Adrenal gland (tissue), 12 donors: ENCODE measurements around the gene PTPDC1. TPM values are rescaled to one million over a fixed set of nuclear protein-coding genes. Genes with fewer than 3 reads are reported as not detected.
A peak's percentile ranks its signal among the peaks of the same experiment; 100 is the strongest.
"Not testable (repeated sequence)": the region's sequence is repeated elsewhere in the genome, so short reads cannot be mapped to it uniquely, and the experiment has no call there.

ENCODE experiments used
- DNase-seq, 7 donors: peaks; one replicate each; pipeline ENCODE4 v3.0.0-alpha.2; 2019 to 2020
- H3K27ac ChIP-seq, 5 donors: fragments of 200-600 bp; sonication (generic) in 4 of 5; 1 replicate in 3 of 5; 2 replicates in 2 of 5; pipeline versions ENCODE4 v1.5.1 to v1.8.0; 2016 to 2020; ENCODE audit warnings: mild to moderate bottlenecking in 1 of 5
- H3K27me3 ChIP-seq: fragments of 200-600 bp; 2 replicates; pipeline ENCODE4 v1.8.0; 2021
- H3K36me3 ChIP-seq, 2 donors: fragments of 200-600 bp; replicated peaks in 1 of 2; 1 replicate in 1 of 2; 2 replicates in 1 of 2; pipeline versions ENCODE4 v1.5.1 to v1.8.0; 2018 to 2022
- H3K4me1 ChIP-seq, 2 donors: fragments of 200-600 bp; replicated peaks in 1 of 2; 1 replicate in 1 of 2; 2 replicates in 1 of 2; pipeline versions ENCODE4 v1.5.1 to v1.8.0; 2018 to 2021
- H3K4me3 ChIP-seq, 4 donors: fragments of 200-600 bp; sonication (generic) in 3 of 4; one replicate each; pipeline ENCODE4 v1.5.1; 2016 to 2018
- H3K9me3 ChIP-seq, 3 donors: fragments of 200-600 bp; sonication (generic) in 1 of 3; replicated peaks in 1 of 3; 1 replicate in 2 of 3; 2 replicates in 1 of 3; pipeline versions ENCODE4 v1.5.1 to v1.8.0; 2016 to 2021
- POLR2A ChIP-seq, 2 donors: fragments of 450-650 bp; IDR thresholded peaks; one replicate each; pipeline ENCODE4 v1.6.1; 2017; ENCODE audit warnings: antibody characterized with exemption in 2 of 2, mild to moderate bottlenecking in 2 of 2, moderate library complexity in 1 of 2
- WGBS, 4 donors: extraction: QIAGEN DNeasy Blood & Tissue Kit in 2 of 4; methylation state at CpG; one replicate each; pipeline versions ENCODE4 v1.1.5 to v1.1.7; 2013 to 2017; 5-methylcytosine and 5-hydroxymethylcytosine counted together
- intact Hi-C, 2 donors: fragments of 100-400 bp; cut with DNase I; formaldehyde crosslinking; loops; one replicate each; pipeline versions ENCODE4 v1.14.1 to v1.15.0; 2022 to 2023
- polyA plus RNA-seq, 3 donors: library from polyadenylated mRNA; stranded (reverse); fragments of 200-250 nt in 2 of 3; fragments of 350-450 nt in 1 of 3; fragmentation: Illumina TruSeq in 1 of 3; extraction: RNeasy Lipid Tissue Mini Kit (QIAGEN cat#74804) in 1 of 3; gene quantifications; one replicate each; pipeline ENCODE4 v1.2.3, GENCODE V29; 2013 to 2014
- total RNA-seq, 9 donors: library from RNA; depleted of rRNA in 4 of 9; stranded (reverse); fragments of >200 nt in 4 of 9; fragments of 120-200 nt in 1 of 9; fragmentation: NEBNext Ultra II Directional in 1 of 9; extraction: Animal tissue kit (Norgen Biotek cat#: 25700) in 1 of 9; gene quantifications; one replicate each; pipeline versions ENCODE4 v1.1.0 to v1.2.4, GENCODE V29; 2013 to 2023
- TF ChIP-seq, protein P1 (sequence below), 6 experiments: fragments of 450-650 bp in 4 of 6; fragments of 200-600 bp in 2 of 6; sonication (generic) in 1 of 6; IDR thresholded peaks; 1 replicate in 5 of 6; 2 replicates in 1 of 6; pipeline versions ENCODE4 v1.5.1 to v1.8.0; 2016 to 2021; ENCODE audit warnings: antibody characterized with exemption in 6 of 6, mild to moderate bottlenecking in 2 of 6, moderate library complexity in 1 of 6
- donor health status: healthy with polysubstance abuse.
- donor health status: Bipolar disorder and iron deficiency.
- donor health status: DM: yes; HTN: yes; CAD: no.
- donor health status: DM: no; HTN: no; CAD: no.
- donor health status: DM: no; HTN: no; CAD: no.
- donor health status: DM: yes; HTN: yes; CAD: no.

Gene PTPDC1
- total and polyA plus RNA-seq, 12 donors, result 5.1 to 19.4 (median 9.4) TPM

DNA sequence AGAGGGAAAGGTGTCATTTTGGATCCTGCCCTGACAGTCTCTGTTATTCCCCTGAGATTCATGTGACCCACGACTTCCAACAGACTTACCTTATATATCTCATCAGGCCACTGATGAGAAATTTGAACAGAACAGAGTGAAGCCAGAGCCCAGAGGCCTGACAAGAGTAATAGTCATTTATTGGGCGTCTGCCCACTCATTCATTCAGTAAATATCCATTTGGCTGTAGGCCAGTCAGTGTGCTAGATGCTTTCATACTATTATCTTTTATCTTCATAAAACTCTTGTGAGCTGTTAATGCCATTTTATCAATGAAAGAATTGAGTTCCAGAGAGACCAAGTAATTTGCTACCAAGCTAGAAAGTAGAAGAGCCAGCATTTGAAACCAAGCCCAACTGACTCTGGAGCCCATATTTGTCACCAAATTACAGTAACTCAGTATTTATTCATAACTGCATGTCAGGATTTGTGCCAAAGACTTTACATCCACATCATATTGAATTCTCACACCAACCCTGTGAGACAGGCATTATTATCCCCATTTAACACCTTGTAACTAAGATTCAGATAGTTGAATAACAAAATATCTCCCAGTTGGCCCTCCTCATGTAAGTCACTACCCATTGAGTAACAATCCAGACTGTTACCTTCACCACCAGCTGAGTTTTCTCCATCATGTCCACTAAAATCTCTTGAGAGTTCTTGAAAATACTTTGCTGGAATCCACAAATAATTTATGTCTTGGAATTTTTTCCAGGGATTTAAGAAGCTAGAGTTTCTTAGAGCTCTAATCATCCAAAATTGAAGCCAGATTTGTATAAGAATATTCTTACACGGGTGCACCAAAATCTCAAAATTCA is 2.5 kb downstream of the PTPDC1 start:
- peak in 1 of 7 donors; percentile 32 for DNase-seq
- 49 to 59% (median 54%) methylated on average over 3 of the region's 3 CpGs for WGBS, 4 donors
- Histone ChIP-seq H3K36me3 (no peaks in the 10 kb centered on the region), H3K27me3 (no peaks in the 10 kb centered on the region), H3K9me3 (no peaks in the 10 kb centered on the region), H3K4me1 (peaks cover 0 to 9% of the 10 kb centered on the region in 2 donors), H3K4me3 (no peak overlapping the region), H3K27ac (peak overlapping the region in 1 of 5 donors; percentile 57)
- intact Hi-C loops, result no loop called here
- no peak for TF ChIP-seq POLR2A (IDR thresholded peaks at IDR 0.05)
- TF ChIP-seq, protein P1, sequence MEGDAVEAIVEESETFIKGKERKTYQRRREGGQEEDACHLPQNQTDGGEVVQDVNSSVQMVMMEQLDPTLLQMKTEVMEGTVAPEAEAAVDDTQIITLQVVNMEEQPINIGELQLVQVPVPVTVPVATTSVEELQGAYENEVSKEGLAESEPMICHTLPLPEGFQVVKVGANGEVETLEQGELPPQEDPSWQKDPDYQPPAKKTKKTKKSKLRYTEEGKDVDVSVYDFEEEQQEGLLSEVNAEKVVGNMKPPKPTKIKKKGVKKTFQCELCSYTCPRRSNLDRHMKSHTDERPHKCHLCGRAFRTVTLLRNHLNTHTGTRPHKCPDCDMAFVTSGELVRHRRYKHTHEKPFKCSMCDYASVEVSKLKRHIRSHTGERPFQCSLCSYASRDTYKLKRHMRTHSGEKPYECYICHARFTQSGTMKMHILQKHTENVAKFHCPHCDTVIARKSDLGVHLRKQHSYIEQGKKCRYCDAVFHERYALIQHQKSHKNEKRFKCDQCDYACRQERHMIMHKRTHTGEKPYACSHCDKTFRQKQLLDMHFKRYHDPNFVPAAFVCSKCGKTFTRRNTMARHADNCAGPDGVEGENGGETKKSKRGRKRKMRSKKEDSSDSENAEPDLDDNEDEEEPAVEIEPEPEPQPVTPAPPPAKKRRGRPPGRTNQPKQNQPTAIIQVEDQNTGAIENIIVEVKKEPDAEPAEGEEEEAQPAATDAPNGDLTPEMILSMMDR (IDR thresholded peaks at IDR 0.05), result no peak

GRCh38 chr9:94094219-94095145 is 10.2 kb downstream of the PTPDC1 start:
- 91 to 97% (median 93%) methylated on average over 20 to 29 of the region's 33 CpGs for WGBS, 4 donors
- H3K4me1 ChIP-seq, H3K27me3 ChIP-seq, H3K4me3 ChIP-seq, DNase-seq, H3K36me3 ChIP-seq, H3K27ac ChIP-seq, intact Hi-C loops, H3K9me3 ChIP-seq: not testable (repeated sequence)

GRCh38 chr9:94096819-94097577 is 12.7 kb downstream of the PTPDC1 start:
- no peak for DNase-seq
- intact Hi-C loops, result no loop called here
- H3K4me1 ChIP-seq, result no peaks in the 10 kb centered on the region
- H3K9me3 ChIP-seq, result no peaks in the 10 kb centered on the region
- H3K36me3 ChIP-seq, result no peaks in the 10 kb centered on the region
- no peak for TF ChIP-seq POLR2A (IDR thresholded peaks at IDR 0.05)
- TF ChIP-seq, protein P1 (IDR thresholded peaks at IDR 0.05), result no peak
- WGBS, 4 donors, result 92 to 96% (median 94%) methylated on average over 9 of the region's 9 CpGs
- H3K4me3 ChIP-seq, result no peak overlapping the region
- no peaks in the 10 kb centered on the region for H3K27me3 ChIP-seq
- no peak overlapping the region for H3K27ac ChIP-seq

- H3K36me3 ChIP-seq, result no peaks in the 10 kb centered on the region
These were observed 13.6 kb downstream of the PTPDC1 start for GRCh38 chr9:94097788-94098414.

More at GRCh38 chr9:94097788-94098414, 13.6 kb downstream of the PTPDC1 start:
- no peaks in the 10 kb centered on the region for H3K27me3 ChIP-seq
- no peaks in the 10 kb centered on the region for H3K9me3 ChIP-seq
- no peak for DNase-seq
- H3K4me3 ChIP-seq, result no peak overlapping the region
- WGBS, 4 donors, result 86 to 94% (median 93%) methylated on average over 6 of the region's 6 CpGs
- TF ChIP-seq, protein P1 (IDR thresholded peaks at IDR 0.05), result no peak
- TF ChIP-seq POLR2A (IDR thresholded peaks at IDR 0.05), result no peak
- H3K27ac ChIP-seq, result no peak overlapping the region
- no peaks in the 10 kb centered on the region for H3K4me1 ChIP-seq
- intact Hi-C loops, result no loop called here
